HL-60 (cell line): ENCODE data around the gene FXN.

Source experiments
- DNase-seq, 2 experiments: peaks; one replicate each; pipeline ENCODE4 v3.0.0-alpha.2; 2010 to 2020; ENCODE audit warnings: low read depth in 1 of 2, low spot score in 1 of 2
- H3K27ac ChIP-seq: fragments of 250-450 bp; sonication (Bioruptor Pico); replicated peaks from 2 replicates; pipeline ENCODE4 v1.5.1; 2020; ENCODE audit warnings: mild to moderate bottlenecking, moderate library complexity
- H3K27me3 ChIP-seq: fragments of 250-450 bp; sonication (Bioruptor Pico); 2 replicates; pipeline ENCODE4 v1.5.1; 2021; ENCODE audit warnings: mild to moderate bottlenecking, moderate library complexity; ENCODE audit not compliant: insufficient read depth, poor library complexity, severe bottlenecking
- H3K4me3 ChIP-seq: replicated peaks from 2 replicates; pipeline ENCODE4 v1.5.1; 2011; ENCODE audit warnings: mild to moderate bottlenecking, control low read depth, low read length; ENCODE audit not compliant: insufficient read depth
- GABPA ChIP-seq: IDR thresholded peaks from 2 replicates; pipeline ENCODE4 v1.6.1; 2012; ENCODE audit warnings: low read depth
- POLR2AphosphoS5 ChIP-seq: IDR thresholded peaks from 2 replicates; pipeline ENCODE4 v1.6.1; 2012; ENCODE audit warnings: low read depth
- SPI1 ChIP-seq: IDR thresholded peaks from 2 replicates; pipeline ENCODE4 v1.6.1; 2012; ENCODE audit warnings: low read depth, mild to moderate bottlenecking, borderline replicate concordance
- TF ChIP-seq, protein P1 (sequence below): IDR thresholded peaks from one replicate; pipeline ENCODE4 v1.5.1; 2011; ENCODE audit warnings: low read length, control low read depth, inconsistent platforms; ENCODE audit not compliant: insufficient read depth
- TF ChIP-seq, protein P2 (sequence below): IDR thresholded peaks from 2 replicates; pipeline ENCODE4 v1.6.1; 2012; ENCODE audit warnings: low read depth; ENCODE audit not compliant: insufficient replicate concordance

FXN gene

DNA sequence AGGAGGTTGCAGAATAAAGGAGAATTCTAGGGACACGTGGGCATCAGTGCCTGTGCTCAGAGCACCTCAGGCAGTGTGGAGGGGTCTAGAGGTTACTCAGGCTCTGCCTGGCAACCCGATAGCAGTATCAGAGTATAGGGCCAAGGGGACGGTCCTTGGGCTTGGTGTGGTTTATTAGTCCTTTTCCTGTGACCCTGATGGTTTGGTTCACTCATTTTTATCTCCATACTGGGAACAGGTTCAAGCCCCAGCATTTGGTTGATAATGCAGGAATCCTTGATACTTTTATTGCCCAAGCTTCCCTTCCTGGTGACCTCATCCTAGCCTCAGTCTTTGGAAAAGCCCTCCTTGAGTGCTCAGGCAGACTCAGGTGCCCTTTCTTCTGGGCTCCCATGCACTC is 35.5 kb downstream of the FXN start:
- H3K27ac ChIP-seq, result no peak overlapping the region
- DNase-seq, result no peak
- TF ChIP-seq SPI1, result no peak
- TF ChIP-seq GABPA, result no peak
- H3K4me3 ChIP-seq, result no peak overlapping the region
- no peaks in the 10 kb centered on the region for H3K27me3 ChIP-seq

DNA sequence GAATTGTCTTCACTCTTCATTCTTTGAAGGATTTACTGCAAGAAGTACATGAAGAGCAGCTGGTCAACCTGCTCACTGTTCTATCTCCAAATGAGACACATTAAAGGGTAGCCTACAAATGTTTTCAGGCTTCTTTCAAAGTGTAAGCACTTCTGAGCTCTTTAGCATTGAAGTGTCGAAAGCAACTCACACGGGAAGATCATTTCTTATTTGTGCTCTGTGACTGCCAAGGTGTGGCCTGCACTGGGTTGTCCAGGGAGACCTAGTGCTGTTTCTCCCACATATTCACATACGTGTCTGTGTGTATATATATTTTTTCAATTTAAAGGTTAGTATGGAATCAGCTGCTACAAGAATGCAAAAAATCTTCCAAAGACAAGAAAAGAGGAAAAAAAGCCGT is 37.6 kb downstream of the FXN start:
- no peak for TF ChIP-seq GABPA
- TF ChIP-seq, protein P1, sequence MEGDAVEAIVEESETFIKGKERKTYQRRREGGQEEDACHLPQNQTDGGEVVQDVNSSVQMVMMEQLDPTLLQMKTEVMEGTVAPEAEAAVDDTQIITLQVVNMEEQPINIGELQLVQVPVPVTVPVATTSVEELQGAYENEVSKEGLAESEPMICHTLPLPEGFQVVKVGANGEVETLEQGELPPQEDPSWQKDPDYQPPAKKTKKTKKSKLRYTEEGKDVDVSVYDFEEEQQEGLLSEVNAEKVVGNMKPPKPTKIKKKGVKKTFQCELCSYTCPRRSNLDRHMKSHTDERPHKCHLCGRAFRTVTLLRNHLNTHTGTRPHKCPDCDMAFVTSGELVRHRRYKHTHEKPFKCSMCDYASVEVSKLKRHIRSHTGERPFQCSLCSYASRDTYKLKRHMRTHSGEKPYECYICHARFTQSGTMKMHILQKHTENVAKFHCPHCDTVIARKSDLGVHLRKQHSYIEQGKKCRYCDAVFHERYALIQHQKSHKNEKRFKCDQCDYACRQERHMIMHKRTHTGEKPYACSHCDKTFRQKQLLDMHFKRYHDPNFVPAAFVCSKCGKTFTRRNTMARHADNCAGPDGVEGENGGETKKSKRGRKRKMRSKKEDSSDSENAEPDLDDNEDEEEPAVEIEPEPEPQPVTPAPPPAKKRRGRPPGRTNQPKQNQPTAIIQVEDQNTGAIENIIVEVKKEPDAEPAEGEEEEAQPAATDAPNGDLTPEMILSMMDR, result no peak
- TF ChIP-seq POLR2AphosphoS5, result no peak
- TF ChIP-seq, protein P2, sequence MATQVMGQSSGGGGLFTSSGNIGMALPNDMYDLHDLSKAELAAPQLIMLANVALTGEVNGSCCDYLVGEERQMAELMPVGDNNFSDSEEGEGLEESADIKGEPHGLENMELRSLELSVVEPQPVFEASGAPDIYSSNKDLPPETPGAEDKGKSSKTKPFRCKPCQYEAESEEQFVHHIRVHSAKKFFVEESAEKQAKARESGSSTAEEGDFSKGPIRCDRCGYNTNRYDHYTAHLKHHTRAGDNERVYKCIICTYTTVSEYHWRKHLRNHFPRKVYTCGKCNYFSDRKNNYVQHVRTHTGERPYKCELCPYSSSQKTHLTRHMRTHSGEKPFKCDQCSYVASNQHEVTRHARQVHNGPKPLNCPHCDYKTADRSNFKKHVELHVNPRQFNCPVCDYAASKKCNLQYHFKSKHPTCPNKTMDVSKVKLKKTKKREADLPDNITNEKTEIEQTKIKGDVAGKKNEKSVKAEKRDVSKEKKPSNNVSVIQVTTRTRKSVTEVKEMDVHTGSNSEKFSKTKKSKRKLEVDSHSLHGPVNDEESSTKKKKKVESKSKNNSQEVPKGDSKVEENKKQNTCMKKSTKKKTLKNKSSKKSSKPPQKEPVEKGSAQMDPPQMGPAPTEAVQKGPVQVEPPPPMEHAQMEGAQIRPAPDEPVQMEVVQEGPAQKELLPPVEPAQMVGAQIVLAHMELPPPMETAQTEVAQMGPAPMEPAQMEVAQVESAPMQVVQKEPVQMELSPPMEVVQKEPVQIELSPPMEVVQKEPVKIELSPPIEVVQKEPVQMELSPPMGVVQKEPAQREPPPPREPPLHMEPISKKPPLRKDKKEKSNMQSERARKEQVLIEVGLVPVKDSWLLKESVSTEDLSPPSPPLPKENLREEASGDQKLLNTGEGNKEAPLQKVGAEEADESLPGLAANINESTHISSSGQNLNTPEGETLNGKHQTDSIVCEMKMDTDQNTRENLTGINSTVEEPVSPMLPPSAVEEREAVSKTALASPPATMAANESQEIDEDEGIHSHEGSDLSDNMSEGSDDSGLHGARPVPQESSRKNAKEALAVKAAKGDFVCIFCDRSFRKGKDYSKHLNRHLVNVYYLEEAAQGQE, result no peak
- TF ChIP-seq SPI1, result no peak
- Histone ChIP-seq H3K27ac (no peak overlapping the region), H3K27me3 (no peaks in the 10 kb centered on the region), H3K4me3 (no peak overlapping the region)
- DNase-seq, result no peak

GRCh38 chr9:69074801-69075200 is 39.2 kb downstream of the FXN start:
- no peak overlapping the region for H3K27ac ChIP-seq
- H3K27me3 ChIP-seq, result no peaks in the 10 kb centered on the region
- no peak for DNase-seq
- H3K4me3 ChIP-seq, result no peak overlapping the region
- TF ChIP-seq, protein P2, result no peak
- TF ChIP-seq, protein P1, result no peak
- no peak for TF ChIP-seq GABPA
- TF ChIP-seq SPI1, result no peak
- no peak for TF ChIP-seq POLR2AphosphoS5

GRCh38 chr9:69076550-69076949 is 41.0 kb downstream of the FXN start:
- Histone ChIP-seq H3K27me3 (no peaks in the 10 kb centered on the region), H3K27ac (no peak overlapping the region), H3K4me3 (no peak overlapping the region)
- TF ChIP-seq GABPA, result no peak
- TF ChIP-seq, protein P2, result no peak
- no peak for TF ChIP-seq POLR2AphosphoS5
- TF ChIP-seq, protein P1, result no peak
- no peak for TF ChIP-seq SPI1
- DNase-seq, result no peak
